Measurements from ENCODE around the gene HBG1.
"Not testable (repeated sequence)": the region's sequence is repeated elsewhere in the genome, so short reads cannot be mapped to it uniquely, and the experiment has no call there.

HBG1 gene

GRCh38 chr11:5276697-5277096, 27.0 kb upstream of the HBG1 start:
- DNase-seq: no peak

- DNase-seq: no peak
Observed at GRCh38 chr11:5275369-5276110, 25.9 kb upstream of the HBG1 start.

DNA sequence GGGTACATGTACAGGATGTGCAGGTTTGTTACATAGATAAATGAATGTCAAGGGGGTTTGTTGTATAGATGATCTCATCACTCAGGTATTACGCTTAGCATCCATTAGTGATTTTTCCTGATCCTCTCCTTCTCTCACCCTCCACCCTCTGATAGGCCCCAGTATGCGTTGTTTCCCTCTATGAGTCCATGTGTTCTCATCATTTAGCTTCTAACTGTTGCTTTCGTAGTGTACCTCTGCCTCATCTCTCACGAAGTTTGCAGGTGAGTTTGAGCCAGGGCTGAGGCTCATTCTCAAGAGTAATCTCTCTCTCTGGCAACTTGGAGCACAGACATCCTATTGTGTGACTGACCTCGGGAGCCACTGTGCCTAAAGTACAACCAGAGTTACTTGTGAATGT, 24.7 kb upstream of the HBG1 start:
- no peak for DNase-seq

DNA sequence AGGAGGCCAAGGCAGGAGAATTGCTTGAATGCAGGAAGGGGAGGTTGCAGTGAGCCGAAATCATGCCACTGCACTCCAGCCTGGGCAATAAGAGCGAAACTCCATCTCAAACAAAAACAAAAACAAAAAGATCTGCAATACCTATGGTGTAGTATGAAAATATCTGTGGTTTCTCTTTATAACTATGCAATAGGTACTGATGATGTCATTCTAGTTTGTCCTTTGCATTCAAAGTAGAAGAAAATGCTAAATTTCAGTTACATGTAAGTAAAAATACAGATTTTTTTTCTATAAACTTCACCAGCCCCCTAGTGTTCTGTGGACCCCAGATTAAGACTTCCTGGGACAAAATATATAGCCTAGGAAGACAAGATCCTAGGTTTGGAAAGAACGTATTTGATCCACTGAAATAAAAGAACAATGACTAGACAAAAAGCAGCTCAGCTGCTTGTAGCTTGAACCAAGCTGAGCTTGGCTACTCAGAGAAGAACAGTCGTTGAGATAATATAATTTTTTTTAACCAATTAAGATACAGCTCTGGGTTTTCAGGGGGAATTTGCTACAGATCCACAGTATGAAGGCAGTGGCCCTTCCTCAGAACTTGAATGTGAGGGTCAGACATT, 22.8 kb upstream of the HBG1 start:
- DNase-seq: no peak

DNA sequence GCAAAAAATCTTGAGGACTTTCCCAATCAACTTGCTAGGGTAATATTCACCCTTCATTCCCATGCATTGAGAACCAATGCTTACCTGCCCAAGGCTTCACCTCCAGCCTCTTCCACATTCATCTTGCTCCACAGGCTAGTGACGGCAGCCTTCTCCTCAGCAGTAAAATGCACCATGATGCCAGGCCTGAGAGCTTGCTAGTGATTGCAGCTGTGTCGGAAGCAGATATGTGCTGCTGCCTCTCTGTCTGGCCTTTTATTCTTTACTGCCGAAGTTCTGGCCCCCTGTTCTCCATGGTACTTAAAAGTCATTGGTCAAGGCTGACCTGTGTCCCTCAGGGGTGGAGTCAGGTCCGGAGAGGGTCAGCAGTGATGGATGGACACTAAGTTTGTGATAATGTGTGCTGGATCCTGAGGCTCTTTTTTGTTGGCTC, 20.1 kb upstream of the HBG1 start, which contains the start of gene HBE1:
Gene HBE1 (minus strand): TSS at position 231 of the 433 bp plus-strand sequence. CDS start 55 bp downstream, at position 176.
- DNase-seq: no peak

- no peak for DNase-seq
Observed at GRCh38 chr11:5267033-5267563, 17.4 kb upstream of the HBG1 start.

DNA sequence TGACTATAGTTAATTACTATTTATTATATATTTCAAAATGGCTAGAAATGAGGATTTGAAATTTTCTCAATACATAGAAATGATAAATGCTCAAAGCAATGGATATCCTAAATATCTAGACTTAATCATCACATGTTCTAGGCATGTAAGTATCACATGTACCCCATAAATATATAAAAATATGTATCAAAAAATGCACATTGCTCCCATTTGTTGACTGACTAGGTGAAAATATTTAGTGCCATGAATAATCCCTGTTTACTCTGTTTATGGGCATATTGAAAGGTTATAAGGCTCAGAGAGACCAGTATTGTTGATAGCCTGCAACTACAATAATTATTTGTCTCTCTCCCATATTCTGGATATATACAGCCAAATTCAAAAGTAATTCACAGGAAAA, 17.0 kb upstream of the HBG1 start:
- DNase-seq: no peak

- DNase-seq: no peak
Observed at GRCh38 chr11:5265832-5266231, 16.2 kb upstream of the HBG1 start.

DNA sequence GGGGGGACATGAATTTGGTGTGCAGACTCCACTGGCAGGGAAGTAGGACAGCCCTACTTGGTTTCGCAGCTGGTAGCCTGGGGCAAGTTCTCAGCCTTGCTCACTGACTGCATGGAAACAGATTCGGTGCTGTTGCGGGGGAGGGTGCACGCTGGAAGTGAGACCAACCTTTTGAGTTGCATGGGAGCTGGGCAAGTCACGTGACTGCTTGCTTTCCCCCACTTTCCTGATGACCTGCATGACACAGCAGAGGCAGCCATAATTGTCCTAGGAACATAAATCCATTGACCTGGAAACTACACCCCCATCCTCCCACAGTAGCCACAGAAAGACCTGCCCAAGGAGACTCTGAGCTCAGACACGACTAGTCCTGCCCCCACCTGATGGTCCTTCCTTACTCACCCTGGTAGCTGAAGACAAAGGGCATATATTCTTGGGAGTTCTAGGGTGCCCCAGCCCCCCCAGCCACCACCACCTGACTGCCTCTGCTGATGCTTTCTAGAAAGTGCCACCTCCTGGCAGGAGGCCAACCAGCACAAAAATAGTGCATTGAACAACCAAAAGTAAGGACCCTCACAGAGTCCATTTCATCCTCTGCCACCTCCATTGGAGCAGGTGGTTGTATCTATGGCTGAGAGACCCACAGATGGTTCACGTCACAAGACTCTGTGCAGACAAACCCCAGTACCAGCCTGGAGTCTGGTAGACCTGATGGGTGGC, 9.0 kb upstream of the HBG1 start:
- DNase-seq: no peak

GRCh38 chr11:5257296-5257695, 7.6 kb upstream of the HBG1 start:
- DNase-seq: no peak

DNA sequence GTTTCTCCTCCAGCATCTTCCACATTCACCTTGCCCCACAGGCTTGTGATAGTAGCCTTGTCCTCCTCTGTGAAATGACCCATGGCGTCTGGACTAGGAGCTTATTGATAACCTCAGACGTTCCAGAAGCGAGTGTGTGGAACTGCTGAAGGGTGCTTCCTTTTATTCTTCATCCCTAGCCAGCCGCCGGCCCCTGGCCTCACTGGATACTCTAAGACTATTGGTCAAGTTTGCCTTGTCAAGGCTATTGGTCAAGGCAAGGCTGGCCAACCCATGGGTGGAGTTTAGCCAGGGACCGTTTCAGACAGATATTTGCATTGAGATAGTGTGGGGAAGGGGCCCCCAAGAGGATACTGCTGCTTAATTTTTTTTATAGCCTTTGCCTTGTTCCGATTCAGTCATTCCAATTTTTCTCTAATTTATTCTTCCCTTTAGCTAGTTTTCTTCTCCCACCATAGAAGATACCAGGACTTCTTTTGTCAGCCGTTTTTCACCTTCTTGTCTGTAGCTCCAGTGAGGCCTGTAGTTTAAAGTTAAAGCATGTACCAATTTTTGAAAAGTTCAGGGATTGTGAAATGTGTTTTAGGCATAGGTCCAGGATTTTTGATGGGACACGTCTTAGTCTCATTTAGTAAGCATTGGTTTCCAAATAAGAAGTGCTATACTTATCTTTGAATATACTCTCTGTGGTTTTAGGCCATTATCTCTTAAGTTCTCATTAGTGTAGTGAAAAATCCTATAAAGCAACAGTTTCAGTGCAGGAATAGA, 5.2 kb upstream of the HBG1 start, which contains the start of gene HBG2:
Gene HBG2 (minus strand): TSS at position 136 of the 768 bp plus-strand sequence. CDS start 53 bp downstream, at position 83.
- DNase-seq: not testable (repeated sequence)

GRCh38 chr11:5254023-5254422, 4.4 kb upstream of the HBG1 start:
- DNase-seq: not testable (repeated sequence)

DNA sequence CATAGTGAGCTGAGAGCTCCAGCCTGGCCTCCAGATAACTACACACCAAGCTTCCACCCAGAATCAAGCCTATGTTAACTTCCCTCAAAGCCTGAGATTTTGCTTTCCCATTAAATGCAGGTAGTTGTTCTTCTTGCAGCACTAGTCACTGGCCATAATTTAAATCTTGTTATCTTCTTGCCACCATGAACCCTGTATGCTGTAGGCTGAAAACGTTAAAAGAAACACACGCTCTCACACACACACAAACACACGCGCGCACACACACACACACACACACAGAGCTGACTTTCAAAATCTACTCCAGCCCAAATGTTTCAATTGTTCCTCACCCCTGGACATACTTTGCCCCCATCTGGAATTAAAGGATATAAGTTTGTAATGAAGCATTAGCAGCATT, 3.8 kb upstream of the HBG1 start:
- DNase-seq: not testable (repeated sequence)

DNA sequence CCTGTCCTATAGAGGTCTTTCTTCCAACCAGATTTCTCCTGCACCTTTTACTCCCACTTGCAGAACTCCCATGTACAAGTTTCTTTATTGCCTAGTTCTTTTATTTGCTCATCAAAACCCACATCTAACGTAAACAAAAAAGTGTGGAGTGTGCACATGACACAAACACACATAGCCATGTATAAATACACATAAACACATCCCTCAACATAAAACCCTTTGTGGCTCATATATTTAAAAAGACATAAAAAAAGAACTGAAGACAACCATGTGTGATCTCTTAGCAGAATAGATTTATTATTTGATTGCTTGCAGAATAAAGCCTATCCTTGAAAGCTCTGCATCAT, 3.2 kb upstream of the HBG1 start:
- DNase-seq: no peak

GRCh38 chr11:5252192-5252918, 2.7 kb upstream of the HBG1 start:
- DNase-seq: no peak

DNA sequence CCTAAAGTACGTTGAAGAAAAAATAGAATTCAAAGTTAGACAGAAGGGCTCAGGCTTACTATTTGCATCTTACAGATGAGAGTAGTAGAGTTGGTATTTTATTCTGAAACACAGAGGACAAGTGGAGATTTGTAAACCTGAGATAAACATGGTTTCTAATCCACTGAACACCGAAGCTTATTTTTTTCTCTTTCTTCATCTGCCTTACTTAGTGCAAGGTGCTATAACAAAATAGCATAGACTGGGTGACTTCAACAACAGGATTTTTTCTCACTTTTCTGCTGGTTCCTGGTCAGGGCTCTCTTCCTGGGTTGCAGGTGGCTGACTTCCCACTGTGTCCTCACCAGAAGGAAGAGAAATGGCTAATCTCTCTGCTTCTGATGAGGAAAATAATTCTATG, 2.1 kb upstream of the HBG1 start:
- no peak for DNase-seq

GRCh38 chr11:5250543-5251204, 1.0 kb upstream of the HBG1 start:
- DNase-seq: no peak

GRCh38 chr11:5248498-5248897, 1.2 kb downstream of the HBG1 start:
- DNase-seq: not testable (repeated sequence)

GRCh38 chr11:5247472-5248192, 2.0 kb downstream of the HBG1 start:
- DNase-seq: no peak

GRCh38 chr11:5246772-5247471, 2.7 kb downstream of the HBG1 start:
- DNase-seq: no peak

All from NCI-H446 treated with DMSO at 0.1 percent for 48 hours (cell line).